H1 (cell line): ENCODE data around the gene AP5M1. TPM values are rescaled to one million over a fixed set of nuclear protein-coding genes. Genes with fewer than 3 reads are reported as not detected.

Experiments used
- CHD7 ChIP-seq: fragments of 300-600 bp; sonication (generic); IDR thresholded peaks from 2 replicates; pipeline ENCODE4 v1.7.1; 2012; ENCODE audit warnings: low read length, moderate library complexity, mild to moderate bottlenecking, inconsistent platforms; ENCODE audit not compliant: insufficient replicate concordance
- CTCF ChIP-seq, 3 experiments: IDR thresholded peaks; 1 replicate in 2 of 3; 2 replicates in 1 of 3; pipeline versions ENCODE4 v1.5.1 to v1.6.1; 2011; ENCODE audit warnings: low read length in 3 of 3, mild to moderate bottlenecking in 3 of 3, inconsistent platforms in 2 of 3, low read depth in 1 of 3, moderate library complexity in 1 of 3; ENCODE audit not compliant: insufficient read depth in 1 of 3; ENCODE audit errors: control extremely low read depth in 1 of 3
- PHF8 ChIP-seq: fragments of 200-600 bp; sonication (generic); conservative IDR thresholded peaks from 2 replicates; pipeline ENCODE4 v1.7.1; 2012; ENCODE audit warnings: low read depth, mild to moderate bottlenecking, inconsistent platforms, low read length, moderate library complexity
- polyA plus RNA-seq, 7 experiments: library from polyadenylated mRNA; depleted of rRNA in 3 of 7; stranded (reverse) in 5 of 7; unstranded in 2 of 7; fragments of >200 nt in 5 of 7; fragments of 200-250 nt in 2 of 7; gene quantifications; 1 replicate in 5 of 7; 2 replicates in 1 of 7; 4 replicates in 1 of 7; pipeline versions ENCODE4 v1.2.1 to v1.2.3, GENCODE V29; 2011 to 2013; ENCODE audit warnings: missing spikeins in 2 of 7, mixed read lengths in 2 of 7
- total RNA-seq: library from RNA; stranded (reverse); fragmentation: NEBNext Ultra II Directional; extraction: Animal tissue kit (Norgen Biotek cat#: 25700); gene quantifications from 2 replicates; pipeline ENCODE4 v1.2.1, GENCODE V29; 2021
- TF ChIP-seq, protein P1 (sequence below): IDR thresholded peaks from 2 replicates; pipeline ENCODE4 v1.6.1; 2011; ENCODE audit warnings: low read depth, mild to moderate bottlenecking, low read length; ENCODE audit not compliant: insufficient read depth

The AP5M1 gene
- total and polyA plus RNA-seq, 2 of the 8 experiments (the other 6 are each of a cell fraction or from before 2014, with no cell fraction given), result 20.9 to 51.9 TPM

GRCh38 chr14:57291692-57292647 is 23.2 kb downstream of the AP5M1 start (continued):
- TF ChIP-seq CHD7 (no peak), CTCF (IDR thresholded peaks at IDR 0.05; ENCODE audit: control extremely low read depth in 1 of 3, insufficient read depth in 1 of 3, low read depth in 1 of 3, low read length in 3 of 3) (no peak), PHF8 (no peak)
- TF ChIP-seq, protein P1, sequence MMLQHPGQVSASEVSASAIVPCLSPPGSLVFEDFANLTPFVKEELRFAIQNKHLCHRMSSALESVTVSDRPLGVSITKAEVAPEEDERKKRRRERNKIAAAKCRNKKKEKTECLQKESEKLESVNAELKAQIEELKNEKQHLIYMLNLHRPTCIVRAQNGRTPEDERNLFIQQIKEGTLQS, result no peak
